Breast epithelium (tissue), 4 donors: Measurements from ENCODE around the gene LY6G6D. TPM values are rescaled to one million over a fixed set of nuclear protein-coding genes. Genes with fewer than 3 reads are reported as not detected.

Source experiments
- DNase-seq, 2 donors: peaks; one replicate each; pipeline ENCODE4 v3.0.0-alpha.2; 2019; ENCODE audit warnings: low spot score in 2 of 2
- H3K27ac ChIP-seq, 2 donors: fragments of 200-600 bp; sonication (generic) in 1 of 2; one replicate each; pipeline ENCODE4 v1.5.1; 2016 to 2019; ENCODE audit warnings: mild to moderate bottlenecking in 1 of 2
- H3K27me3 ChIP-seq, 2 donors: fragments of 200-600 bp; sonication (generic) in 1 of 2; one replicate each; pipeline versions ENCODE4 v1.5.1 to v1.6.0; 2017 to 2019; ENCODE audit warnings: control low read depth in 1 of 2, mild to moderate bottlenecking in 1 of 2
- H3K36me3 ChIP-seq: fragments of 200-600 bp; one replicate; pipeline ENCODE4 v1.5.1; 2019
- H3K4me1 ChIP-seq, 2 donors: fragments of 200-600 bp; sonication (generic); one replicate each; pipeline ENCODE4 v1.5.1; 2016 to 2019; ENCODE audit warnings: control low read depth in 1 of 2
- H3K4me3 ChIP-seq, 3 donors: fragments of 200-600 bp; sonication (generic); 1 replicate in 2 of 3; 2 replicates in 1 of 3; pipeline ENCODE4 v1.5.1; 2016 to 2019; ENCODE audit warnings: mild to moderate bottlenecking in 3 of 3, moderate library complexity in 2 of 3
- H3K9me3 ChIP-seq, 2 donors: fragments of 200-600 bp; sonication (generic) in 1 of 2; one replicate each; pipeline ENCODE4 v1.5.1; 2016 to 2019; ENCODE audit warnings: control low read depth in 1 of 2
- CTCF ChIP-seq, 3 donors: fragments of 450-650 bp; IDR thresholded peaks; one replicate each; pipeline ENCODE4 v1.5.1; 2016 to 2017; ENCODE audit warnings: antibody characterized with exemption in 3 of 3, mild to moderate bottlenecking in 3 of 3, moderate library complexity in 3 of 3
- POLR2A ChIP-seq: fragments of 450-650 bp; IDR thresholded peaks from one replicate; pipeline ENCODE4 v1.6.1; 2016; ENCODE audit warnings: antibody characterized with exemption, mild to moderate bottlenecking, moderate library complexity
- POLR2AphosphoS5 ChIP-seq, 3 donors: sonication (generic); formaldehyde crosslinking; IDR thresholded peaks; one replicate each; pipeline ENCODE4 v1.6.1; 2017; ENCODE audit warnings: antibody characterized with exemption in 3 of 3
- intact Hi-C: fragments of 100-400 bp; cut with DNase I; formaldehyde crosslinking; loops from one replicate; pipeline ENCODE4 v1.15.1; 2023; ENCODE audit warnings: low total_unique reads
- total RNA-seq, 3 donors: library from RNA; depleted of rRNA; stranded (reverse); fragments of >200 nt; gene quantifications; one replicate each; pipeline ENCODE4 v1.1.0, GENCODE V29; 2016

The LY6G6D gene
- total RNA-seq, 3 donors from 2014 or later, result not detected

GRCh38 chr6:31736021-31736767 is 21.0 kb downstream of the LY6G6D start, which contains the start of gene CLIC1:
CLIC1 (minus strand) TSS chr6:31736530; CDS start chr6:31736300, 230 bp downstream.
- DNase-seq, result peak; percentile 88 to 91
- H3K36me3 ChIP-seq, result no peaks in the 10 kb centered on the region
- intact Hi-C loops, result no loop called here
- TF ChIP-seq CTCF (IDR thresholded peaks at IDR 0.05) (peak in 1 of 3 donors; percentile 3), POLR2A (peak; percentile 96), POLR2AphosphoS5 (IDR thresholded peaks at IDR 0.05) (peak; percentile 93 to 95 (median 94))
- H3K4me3 ChIP-seq, result peak within 1 kb of the TSS; percentile 68 to 76 (median 75)
- no peaks in the 10 kb centered on the region for H3K9me3 ChIP-seq
- H3K4me1 ChIP-seq, result peaks cover 14 to 35% of the 10 kb centered on the region in 2 donors
- peak within 1 kb of the TSS; percentile 95 to 96 for H3K27ac ChIP-seq
- H3K27me3 ChIP-seq, result no peaks in the 10 kb centered on the region

GRCh38 chr6:31736768-31737314 is 21.7 kb downstream of the LY6G6D start:
- TF ChIP-seq CTCF (IDR thresholded peaks at IDR 0.05) (no peak), POLR2A (no peak), POLR2AphosphoS5 (IDR thresholded peaks at IDR 0.05) (no peak)
- intact Hi-C loops, result no loop called here

GRCh38 chr6:31737315-31737990 is 22.3 kb downstream of the LY6G6D start:
- Histone ChIP-seq H3K36me3 (no peaks in the 10 kb centered on the region), H3K27ac (peak overlapping the region; percentile 95 to 96), H3K27me3 (no peaks in the 10 kb centered on the region), H3K4me3 (peak overlapping the region in 2 of 3 donors; percentile 7 to 75), H3K9me3 (no peaks in the 10 kb centered on the region), H3K4me1 (peaks cover 14 to 35% of the 10 kb centered on the region in 2 donors)
- DNase-seq, result no peak
- TF ChIP-seq CTCF (IDR thresholded peaks at IDR 0.05) (no peak), POLR2AphosphoS5 (IDR thresholded peaks at IDR 0.05) (no peak), POLR2A (no peak)
- intact Hi-C loops, result no loop called here

More at GRCh38 chr6:31736768-31737314, 21.7 kb downstream of the LY6G6D start:
- no peaks in the 10 kb centered on the region for H3K27me3 ChIP-seq
- peak overlapping the region; percentile 95 to 96 for H3K27ac ChIP-seq
- no peaks in the 10 kb centered on the region for H3K9me3 ChIP-seq
- DNase-seq, result no peak
- H3K4me3 ChIP-seq, result peak overlapping the region; percentile 68 to 76 (median 75)
- no peaks in the 10 kb centered on the region for H3K36me3 ChIP-seq
- peaks cover 14 to 35% of the 10 kb centered on the region in 2 donors for H3K4me1 ChIP-seq

- Histone ChIP-seq H3K9me3 (no peaks in the 10 kb centered on the region), H3K27ac (peak overlapping the region; percentile 95 to 96), H3K27me3 (no peaks in the 10 kb centered on the region), H3K4me1 (peaks cover 14 to 35% of the 10 kb centered on the region in 2 donors), H3K4me3 (peak overlapping the region in 2 of 3 donors; percentile 7 to 42), H3K36me3 (no peaks in the 10 kb centered on the region)
- intact Hi-C loops, result no loop called here
- TF ChIP-seq CTCF (IDR thresholded peaks at IDR 0.05), result peak in 2 of 3 donors; percentile 16 to 46
- TF ChIP-seq POLR2AphosphoS5 (IDR thresholded peaks at IDR 0.05), result no peak
- DNase-seq, result peak; percentile 74 to 81
Measured at GRCh38 chr6:31737991-31738979, 23.1 kb downstream of the LY6G6D start.
